ENCODE results near the gene SRPX2.

GRCh38 chrX:100645106-100645505 is 1.1 kb downstream of the SRPX2 start:
- TF ChIP-seq, protein P1, sequence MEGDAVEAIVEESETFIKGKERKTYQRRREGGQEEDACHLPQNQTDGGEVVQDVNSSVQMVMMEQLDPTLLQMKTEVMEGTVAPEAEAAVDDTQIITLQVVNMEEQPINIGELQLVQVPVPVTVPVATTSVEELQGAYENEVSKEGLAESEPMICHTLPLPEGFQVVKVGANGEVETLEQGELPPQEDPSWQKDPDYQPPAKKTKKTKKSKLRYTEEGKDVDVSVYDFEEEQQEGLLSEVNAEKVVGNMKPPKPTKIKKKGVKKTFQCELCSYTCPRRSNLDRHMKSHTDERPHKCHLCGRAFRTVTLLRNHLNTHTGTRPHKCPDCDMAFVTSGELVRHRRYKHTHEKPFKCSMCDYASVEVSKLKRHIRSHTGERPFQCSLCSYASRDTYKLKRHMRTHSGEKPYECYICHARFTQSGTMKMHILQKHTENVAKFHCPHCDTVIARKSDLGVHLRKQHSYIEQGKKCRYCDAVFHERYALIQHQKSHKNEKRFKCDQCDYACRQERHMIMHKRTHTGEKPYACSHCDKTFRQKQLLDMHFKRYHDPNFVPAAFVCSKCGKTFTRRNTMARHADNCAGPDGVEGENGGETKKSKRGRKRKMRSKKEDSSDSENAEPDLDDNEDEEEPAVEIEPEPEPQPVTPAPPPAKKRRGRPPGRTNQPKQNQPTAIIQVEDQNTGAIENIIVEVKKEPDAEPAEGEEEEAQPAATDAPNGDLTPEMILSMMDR (IDR thresholded peaks at IDR 0.05) = no peak
- no peak for TF ChIP-seq POLR2A (IDR thresholded peaks at IDR 0.05)

Data from esophagus squamous epithelium (tissue), 4 donors.